Left lobe of liver (tissue), 2 donors: Measurements from ENCODE around the gene NGEF. TPM values are rescaled to one million over a fixed set of nuclear protein-coding genes. Genes with fewer than 3 reads are reported as not detected.

Experiments
- ATAC-seq: fragments of 200-7000 bp; cut with Tn5 transposase; one replicate; pipeline ENCODE4 v1.9.1; 2020; ENCODE audit warnings: mild to moderate bottlenecking, moderate library complexity
- DNase-seq: peaks from one replicate; pipeline ENCODE4 v3.0.0-alpha.2; 2020; ENCODE audit warnings: low spot score
- total RNA-seq: library from RNA; stranded (reverse); gene quantifications from one replicate; pipeline ENCODE4 v1.2.1, GENCODE V29; 2021
- donor health status: DM: no; HTN: no; CAD: no; lungs with moderate emphysema.
- donor health status: DM: no; HTN: yes; CAD: no.

Gene NGEF
- total RNA-seq, 1 donor from 2014 or later = 23.7 TPM

- no peak for DNase-seq
- ATAC-seq = no peak
Measured at GRCh38 chr2:232901736-232902578, 111.1 kb downstream of the NGEF start.

GRCh38 chr2:232900811-232901735 lies 112.0 kb downstream of the NGEF start:
- no peak for DNase-seq
- no peak for ATAC-seq

- DNase-seq (no peak), ATAC-seq (peak; percentile 24)
Measured at GRCh38 chr2:232898592-232899543, 114.2 kb downstream of the NGEF start.

- DNase-seq (no peak), ATAC-seq (no peak)
Measured at GRCh38 chr2:232897598-232898408, 115.3 kb downstream of the NGEF start.

- DNase-seq (no peak), ATAC-seq (no peak)
Measured at GRCh38 chr2:232896720-232897597, 116.1 kb downstream of the NGEF start.

GRCh38 chr2:232896111-232896510 lies 116.9 kb downstream of the NGEF start:
- no peak for DNase-seq
- ATAC-seq = no peak

GRCh38 chr2:232894746-232895145 lies 118.3 kb downstream of the NGEF start:
- ATAC-seq (no peak), DNase-seq (no peak)

GRCh38 chr2:232894251-232894650 lies 118.8 kb downstream of the NGEF start:
- DNase-seq (no peak), ATAC-seq (no peak)

GRCh38 chr2:232893834-232894233 lies 119.2 kb downstream of the NGEF start:
- ATAC-seq = no peak
- DNase-seq = no peak

GRCh38 chr2:232892843-232893242 lies 120.2 kb downstream of the NGEF start:
- peak; percentile 37 for DNase-seq
- ATAC-seq = no peak

- ATAC-seq (no peak), DNase-seq (no peak)
Measured at GRCh38 chr2:232892221-232892620, 120.8 kb downstream of the NGEF start.

- ATAC-seq = no peak
- DNase-seq = no peak
Measured at GRCh38 chr2:232891621-232892071, 121.4 kb downstream of the NGEF start.

GRCh38 chr2:232890896-232891601 lies 122.0 kb downstream of the NGEF start:
- ATAC-seq = peak; percentile 30
- DNase-seq = no peak

GRCh38 chr2:232890536-232890895 lies 122.5 kb downstream of the NGEF start:
- DNase-seq = peak; percentile 27
- ATAC-seq = no peak

- DNase-seq = peak; percentile 36
- ATAC-seq = no peak
Measured at GRCh38 chr2:232889876-232890401, 123.1 kb downstream of the NGEF start.

- no peak for ATAC-seq
- DNase-seq = peak; percentile 38
Measured at GRCh38 chr2:232888839-232889529, 124.1 kb downstream of the NGEF start.
